Keratinocyte (primary cell): ENCODE results near the gene SLC27A1. TPM values are rescaled to one million over a fixed set of nuclear protein-coding genes. Genes with fewer than 3 reads are reported as not detected.

Source experiments
- DNase-seq: peaks from one replicate; pipeline ENCODE4 v3.0.0-alpha.2; 2011; ENCODE audit warnings: low read depth, missing footprints, low spot score
- FAIRE-seq: peaks from 2 replicates; lab custom pipeline; 2011; peaks lifted over from hg19 to GRCh38; lab: Jason Lieb, UNC
- H2AFZ ChIP-seq: 2 replicates; pipeline ENCODE4 v1.6.0; 2012; ENCODE audit warnings: low read length, control low read depth, inconsistent platforms; ENCODE audit not compliant: control insufficient read depth
- H3K27ac ChIP-seq: 2 replicates; pipeline ENCODE4 v1.5.1; 2011; ENCODE audit warnings: low read length; ENCODE audit not compliant: control insufficient read depth, insufficient read depth
- H3K27me3 ChIP-seq: 3 replicates; pipeline ENCODE4 v1.6.0; 2011; ENCODE audit warnings: low read length; ENCODE audit not compliant: control insufficient read depth, insufficient read depth; ENCODE audit errors: extremely low read depth
- H3K36me3 ChIP-seq, 2 experiments: 2 replicates in 1 of 2; 3 replicates in 1 of 2; pipeline ENCODE4 v1.5.1; 2011; ENCODE audit warnings: low read length in 2 of 2, mild to moderate bottlenecking in 1 of 2; ENCODE audit not compliant: control insufficient read depth in 2 of 2, insufficient read depth in 2 of 2; ENCODE audit errors: extremely low read depth in 1 of 2
- H3K4me1 ChIP-seq: 3 replicates; pipeline ENCODE4 v1.5.1; 2011; ENCODE audit warnings: low read length; ENCODE audit not compliant: control insufficient read depth, insufficient read depth; ENCODE audit errors: extremely low read depth
- H3K4me2 ChIP-seq: 3 replicates; pipeline ENCODE4 v1.6.0; 2011; ENCODE audit warnings: low read depth, low read length; ENCODE audit not compliant: control insufficient read depth, insufficient read depth; ENCODE audit errors: extremely low read depth
- H3K4me3 ChIP-seq, 3 experiments: fragments of 200-600 bp in 1 of 3; sonication (generic) in 1 of 3; 2 replicates in 2 of 3; 3 replicates in 1 of 3; pipeline ENCODE4 v1.5.1; 2011 to 2016; ENCODE audit warnings: low read length in 3 of 3, mild to moderate bottlenecking in 3 of 3, control low read depth in 2 of 3, inconsistent platforms in 1 of 3, low read depth in 1 of 3, mixed read lengths in 1 of 3, mixed run types in 1 of 3, moderate library complexity in 1 of 3; ENCODE audit not compliant: control insufficient read depth in 2 of 3, insufficient read depth in 2 of 3; ENCODE audit errors: extremely low read depth in 1 of 3
- H3K79me2 ChIP-seq: 2 replicates; pipeline ENCODE4 v1.6.0; 2012; ENCODE audit warnings: low read length; ENCODE audit not compliant: control insufficient read depth, insufficient read depth
- H3K9ac ChIP-seq: 3 replicates; pipeline ENCODE4 v1.6.0; 2011; ENCODE audit warnings: low read length; ENCODE audit not compliant: control insufficient read depth, insufficient read depth; ENCODE audit errors: extremely low read depth
- H3K9me1 ChIP-seq: 3 replicates; pipeline ENCODE4 v1.6.0; 2011; ENCODE audit warnings: low read length; ENCODE audit not compliant: control insufficient read depth, insufficient read depth; ENCODE audit errors: extremely low read depth
- H3K9me3 ChIP-seq: 2 replicates; pipeline ENCODE4 v1.5.1; 2012; ENCODE audit warnings: low read depth, low read length; ENCODE audit not compliant: control insufficient read depth
- H4K20me1 ChIP-seq: 3 replicates; pipeline ENCODE4 v1.6.0; 2011; ENCODE audit warnings: low read length; ENCODE audit not compliant: control insufficient read depth, insufficient read depth; ENCODE audit errors: extremely low read depth
- CTCF ChIP-seq, 3 experiments: IDR thresholded peaks in 1 of 3; conservative IDR thresholded peaks in 1 of 3; optimal IDR thresholded peaks in 1 of 3; 2 replicates in 2 of 3; 3 replicates in 1 of 3; pipeline versions ENCODE3 to v1.5.1; 2011; ENCODE audit warnings: low read length in 3 of 3, mild to moderate bottlenecking in 3 of 3, moderate library complexity in 2 of 3, control low read depth in 1 of 3, inconsistent platforms in 1 of 3; ENCODE audit not compliant: insufficient read depth in 2 of 3; ENCODE audit errors: extremely low read depth in 1 of 3
- EZH2 ChIP-seq: IDR thresholded peaks from one replicate; pipeline ENCODE4 v1.6.1; 2012; ENCODE audit warnings: inconsistent platforms, mild to moderate bottlenecking, low read length, moderate library complexity
- dilution Hi-C: fragments of 300-500 bp; cut with MboI; formaldehyde crosslinking; loops from one replicate; pipeline ENCODE4 v1.7.0; 2020; ENCODE audit warnings: low sequenced_read_pairs; ENCODE audit not compliant: extremely low pct_ligation_motif_present
- polyA plus RNA-seq, 5 experiments: library from polyadenylated mRNA; depleted of rRNA in 3 of 5; stranded (reverse) in 3 of 5; stranded (forward) in 1 of 5; unstranded in 1 of 5; fragments of >200 nt; gene quantifications; 1 replicate in 1 of 5; 2 replicates in 3 of 5; 3 replicates in 1 of 5; pipeline versions ENCODE4 v1.2.1 to v1.2.3, GENCODE V29; 2011 to 2012; ENCODE audit warnings: missing spikeins in 2 of 5, low read depth in 1 of 5, low replicate concordance in 1 of 5

Gene SLC27A1
- polyA plus RNA-seq, 1 donor (not counting 4 experiments of a cell fraction or from before 2014, with no cell fraction given), result 8.4 TPM

DNA sequence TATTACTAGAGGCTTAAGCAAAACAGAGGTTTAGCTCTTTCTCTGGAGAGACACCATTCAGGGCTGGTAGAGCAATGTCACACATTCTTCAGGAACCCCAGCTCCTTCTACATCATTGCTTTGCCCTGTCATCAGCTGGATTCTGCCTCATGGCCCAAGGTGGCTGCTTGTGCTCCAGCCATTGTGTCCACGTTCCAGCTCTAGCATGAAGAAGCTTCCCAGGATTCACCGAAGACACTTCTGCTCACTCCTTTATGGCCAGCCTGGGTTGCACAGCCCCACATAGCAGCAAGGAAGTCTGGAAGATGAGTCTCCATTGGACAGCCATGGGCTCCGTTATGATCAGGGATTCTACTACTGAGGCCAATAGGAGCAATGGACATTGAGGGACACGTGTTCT lies 54.3 kb downstream of the SLC27A1 start:
- DNase-seq (no peak), FAIRE-seq (no peak)
- no peak overlapping the region for H3K9ac ChIP-seq
- dilution Hi-C loops, result no loop called here
- no peaks in the 10 kb centered on the region for H3K9me3 ChIP-seq
- TF ChIP-seq CTCF (optimal IDR thresholded peaks at IDR 0.05 in 1 of 3, IDR thresholded peaks at IDR 0.05 in 1 of 3, conservative IDR thresholded peaks at IDR 0.05 in 1 of 3; ENCODE audit: extremely low read depth in 1 of 3, insufficient read depth in 2 of 3, low read length in 3 of 3) (no peak), EZH2 (no peak)
- H3K36me3 ChIP-seq, result peaks cover 0 to 1% of the 10 kb centered on the region in 2 experiments
- H3K27ac ChIP-seq, result no peak overlapping the region
- no peak overlapping the region for H3K4me3 ChIP-seq
- no peak overlapping the region for H3K4me2 ChIP-seq
- no peaks in the 10 kb centered on the region for H3K9me1 ChIP-seq
- no peak overlapping the region for H2AFZ ChIP-seq
- no peaks in the 10 kb centered on the region for H3K27me3 ChIP-seq
- H3K4me1 ChIP-seq, result no peaks in the 10 kb centered on the region
- no peaks in the 10 kb centered on the region for H4K20me1 ChIP-seq
- no peaks in the 10 kb centered on the region for H3K79me2 ChIP-seq

- no peak for FAIRE-seq
- dilution Hi-C loops, result no loop called here
- no peak overlapping the region for H3K4me2 ChIP-seq
Measured at GRCh38 chr19:17525141-17525540, 54.8 kb downstream of the SLC27A1 start.

More at GRCh38 chr19:17525141-17525540, 54.8 kb downstream of the SLC27A1 start:
- Histone ChIP-seq H3K9ac (no peak overlapping the region), H3K36me3 (no peaks in the 10 kb centered on the region), H3K27me3 (no peaks in the 10 kb centered on the region), H3K9me1 (no peaks in the 10 kb centered on the region), H2AFZ (no peak overlapping the region), H3K27ac (no peak overlapping the region), H3K79me2 (no peaks in the 10 kb centered on the region), H3K4me1 (no peaks in the 10 kb centered on the region), H3K4me3 (no peak overlapping the region), H3K9me3 (no peaks in the 10 kb centered on the region), H4K20me1 (no peaks in the 10 kb centered on the region)
- no peak for DNase-seq
- TF ChIP-seq EZH2, result no peak
- TF ChIP-seq CTCF (optimal IDR thresholded peaks at IDR 0.05 in 1 of 3, IDR thresholded peaks at IDR 0.05 in 1 of 3, conservative IDR thresholded peaks at IDR 0.05 in 1 of 3; ENCODE audit: extremely low read depth in 1 of 3, insufficient read depth in 2 of 3, low read length in 3 of 3), result no peak
